Peyer's patch (tissue), 4 donors: ENCODE data around the gene PXDN.

Experiments
- CTCF ChIP-seq, 6 experiments: fragments of 450-650 bp in 4 of 6; fragments of 200-600 bp in 2 of 6; sonication (generic) in 1 of 6; IDR thresholded peaks; one replicate each; pipeline ENCODE4 v1.5.1; 2017 to 2019; ENCODE audit warnings: antibody characterized with exemption in 6 of 6, mild to moderate bottlenecking in 3 of 6, moderate library complexity in 1 of 6
- POLR2A ChIP-seq, 2 donors: fragments of 450-650 bp; IDR thresholded peaks; one replicate each; pipeline ENCODE4 v1.5.1; 2017; ENCODE audit warnings: antibody characterized with exemption in 2 of 2, mild to moderate bottlenecking in 2 of 2, moderate library complexity in 2 of 2

DNA sequence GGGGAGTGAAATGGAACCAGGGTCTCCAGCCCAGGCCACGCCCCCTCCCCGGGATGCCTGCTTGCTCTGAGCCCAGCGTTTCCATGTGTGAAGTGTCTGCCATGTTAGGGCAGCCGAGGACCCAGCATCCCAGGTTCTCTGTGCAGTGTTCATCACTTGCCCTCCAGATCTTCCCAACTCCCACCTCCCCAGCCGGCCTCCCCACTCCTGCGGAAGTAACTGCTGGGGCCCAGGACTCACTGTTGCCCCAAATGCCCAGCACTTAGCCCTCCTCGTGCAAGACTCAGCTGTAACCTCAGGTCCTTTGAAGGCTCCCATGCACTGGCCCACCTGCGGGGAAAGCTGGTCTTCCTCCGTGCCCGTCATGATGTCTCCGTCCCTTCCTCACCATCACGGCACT is 9.7 kb upstream of the PXDN start:
- TF ChIP-seq CTCF (IDR thresholded peaks at IDR 0.05) = no peak
- TF ChIP-seq POLR2A (IDR thresholded peaks at IDR 0.05) = no peak
